MM.1S (cell line): Measurements from ENCODE around the gene ARHGAP26.

Source experiments
- DNase-seq: peaks from one replicate; pipeline ENCODE4 v3.0.0-alpha.2; 2015
- H2AFZ ChIP-seq: fragments of 300-600 bp; sonication (generic); 2 replicates; pipeline ENCODE4 v1.6.0; 2016; ENCODE audit warnings: antibody characterized with exemption, low read length
- H3F3A ChIP-seq: fragments of 300-600 bp; sonication (generic); 2 replicates; pipeline ENCODE4 v1.6.1; 2016; ENCODE audit warnings: mild to moderate bottlenecking, antibody characterized with exemption, low read length, moderate library complexity, mixed read lengths; ENCODE audit not compliant: insufficient read depth
- H3K27ac ChIP-seq: fragments of 300-600 bp; sonication (generic); 2 replicates; pipeline ENCODE4 v1.5.1; 2016; ENCODE audit warnings: mild to moderate bottlenecking, low read length
- H3K27me3 ChIP-seq: fragments of 300-600 bp; sonication (generic); replicated peaks from 2 replicates; pipeline ENCODE4 v1.6.0; 2016; ENCODE audit warnings: low read length; ENCODE audit not compliant: insufficient read depth
- H3K36me3 ChIP-seq: fragments of 300-600 bp; sonication (generic); replicated peaks from 2 replicates; pipeline ENCODE4 v1.6.1; 2016; ENCODE audit warnings: mild to moderate bottlenecking, low read length, mixed read lengths; ENCODE audit not compliant: insufficient read depth
- H3K4me1 ChIP-seq: fragments of 300-600 bp; sonication (generic); 2 replicates; pipeline ENCODE4 v1.6.1; 2016; ENCODE audit warnings: low read length, mixed read lengths
- H3K4me2 ChIP-seq: fragments of 300-600 bp; sonication (generic); 2 replicates; pipeline ENCODE4 v1.6.0; 2016; ENCODE audit warnings: low read depth, low read length
- H3K4me3 ChIP-seq: fragments of 300-600 bp; sonication (generic); 2 replicates; pipeline ENCODE4 v1.5.1; 2016; ENCODE audit warnings: low read length, mixed read lengths
- H3K79me2 ChIP-seq: fragments of 300-600 bp; sonication (generic); 2 replicates; pipeline ENCODE4 v1.6.1; 2016; ENCODE audit warnings: mixed run types, low read length, mixed read lengths
- H3K9ac ChIP-seq: fragments of 300-600 bp; sonication (generic); 2 replicates; pipeline ENCODE4 v1.6.1; 2016; ENCODE audit warnings: low read length, mixed read lengths
- H3K9me2 ChIP-seq: fragments of 300-600 bp; sonication (generic); replicated peaks from 2 replicates; pipeline ENCODE4 v1.6.1; 2016; ENCODE audit warnings: mild to moderate bottlenecking, low read length, mixed read lengths; ENCODE audit not compliant: insufficient read depth
- H3K9me3 ChIP-seq: fragments of 300-600 bp; sonication (generic); replicated peaks from 2 replicates; pipeline ENCODE4 v1.6.1; 2016; ENCODE audit warnings: mild to moderate bottlenecking, low read length, mixed read lengths; ENCODE audit not compliant: insufficient read depth
- H4K20me1 ChIP-seq: fragments of 300-600 bp; sonication (generic); 2 replicates; pipeline ENCODE4 v1.6.1; 2016; ENCODE audit warnings: mild to moderate bottlenecking, low read length, moderate library complexity, mixed read lengths; ENCODE audit not compliant: insufficient read depth
- CTCF ChIP-seq: fragments of 300-600 bp; sonication (generic); IDR thresholded peaks from 2 replicates; pipeline ENCODE4 v1.5.1; 2016; ENCODE audit warnings: antibody characterized with exemption, low read length, mixed read lengths
- EZH2 ChIP-seq: fragments of 300-600 bp; sonication (generic); optimal IDR thresholded peaks from 2 replicates; pipeline ENCODE3; 2017; ENCODE audit warnings: low read depth, mild to moderate bottlenecking, antibody characterized with exemption, low read length, mixed read lengths
- EZH2phosphoT487 ChIP-seq: fragments of 300-600 bp; sonication (generic); IDR thresholded peaks from 2 replicates; pipeline ENCODE4 v1.6.1; 2018; ENCODE audit warnings: antibody characterized with exemption, low read length

The ARHGAP26 gene

GRCh38 chr5:143258559-143259253 lies 488.5 kb downstream of the ARHGAP26 start:
- peaks cover 24% of the 10 kb centered on the region for H3K4me1 ChIP-seq
- no peak overlapping the region for H3K4me3 ChIP-seq
- H2AFZ ChIP-seq = no peak overlapping the region
- H3K79me2 ChIP-seq = no peaks in the 10 kb centered on the region
- H3K27me3 ChIP-seq = no peaks in the 10 kb centered on the region
- TF ChIP-seq CTCF (no peak), EZH2 (no peak), EZH2phosphoT487 (no peak)
- H3K9ac ChIP-seq = no peak overlapping the region
- H4K20me1 ChIP-seq = no peaks in the 10 kb centered on the region
- H3K4me2 ChIP-seq = no peak overlapping the region
- no peak for DNase-seq
- H3F3A ChIP-seq = peaks cover 6% of the 10 kb centered on the region
- H3K27ac ChIP-seq = no peak overlapping the region
- H3K9me2 ChIP-seq = no peaks in the 10 kb centered on the region
- no peaks in the 10 kb centered on the region for H3K9me3 ChIP-seq
- H3K36me3 ChIP-seq = no peaks in the 10 kb centered on the region

- H4K20me1 ChIP-seq = no peaks in the 10 kb centered on the region
- no peak overlapping the region for H3K9ac ChIP-seq
- no peak overlapping the region for H2AFZ ChIP-seq
- H3K27me3 ChIP-seq = no peaks in the 10 kb centered on the region
- H3K4me3 ChIP-seq = no peak overlapping the region
- peaks cover 24% of the 10 kb centered on the region for H3K4me1 ChIP-seq
- no peaks in the 10 kb centered on the region for H3K9me2 ChIP-seq
- DNase-seq = no peak
- TF ChIP-seq CTCF (no peak), EZH2phosphoT487 (no peak), EZH2 (no peak)
- no peaks in the 10 kb centered on the region for H3K9me3 ChIP-seq
- no peak overlapping the region for H3K27ac ChIP-seq
- peaks cover 6% of the 10 kb centered on the region for H3F3A ChIP-seq
- H3K79me2 ChIP-seq = no peaks in the 10 kb centered on the region
- no peak overlapping the region for H3K4me2 ChIP-seq
- no peaks in the 10 kb centered on the region for H3K36me3 ChIP-seq
These were observed 489.1 kb downstream of the ARHGAP26 start for GRCh38 chr5:143259254-143259605.

GRCh38 chr5:143261748-143262392 lies 491.7 kb downstream of the ARHGAP26 start:
- H3K27me3 ChIP-seq = no peaks in the 10 kb centered on the region
- peaks cover 24% of the 10 kb centered on the region for H3K4me1 ChIP-seq
- H3K36me3 ChIP-seq = no peaks in the 10 kb centered on the region
- DNase-seq = no peak
- no peak overlapping the region for H3K4me3 ChIP-seq
- no peaks in the 10 kb centered on the region for H3K9me3 ChIP-seq
- H3K27ac ChIP-seq = peak overlapping the region; percentile 24; the same call in 1 of the 2 replicates
- no peaks in the 10 kb centered on the region for H3K9me2 ChIP-seq
- H3K4me2 ChIP-seq = peak overlapping the region; percentile 30; the same call in 1 of the 2 replicates
- no peak overlapping the region for H2AFZ ChIP-seq
- H3K9ac ChIP-seq = no peak overlapping the region
- H4K20me1 ChIP-seq = no peaks in the 10 kb centered on the region
- no peak for TF ChIP-seq EZH2phosphoT487
- TF ChIP-seq CTCF = no peak
- TF ChIP-seq EZH2 = no peak
- H3F3A ChIP-seq = peaks cover 6% of the 10 kb centered on the region
- no peaks in the 10 kb centered on the region for H3K79me2 ChIP-seq
